Right lobe of liver (tissue), 4 donors: Measurements from ENCODE around the gene HK1.

Source experiments
- CTCF ChIP-seq, 4 donors: fragments of 200-600 bp in 3 of 4; fragments of 450-650 bp in 1 of 4; IDR thresholded peaks; one replicate each; pipeline versions ENCODE4 v1.5.1 to v1.8.0; 2016 to 2022; ENCODE audit warnings: antibody characterized with exemption in 4 of 4, mild to moderate bottlenecking in 2 of 4
- POLR2A ChIP-seq: fragments of 450-650 bp; IDR thresholded peaks from one replicate; pipeline ENCODE4 v1.6.1; 2017; ENCODE audit warnings: antibody characterized with exemption, mild to moderate bottlenecking
- donor health status: DM: no; HTN: no; CAD: no.
- donor health status: DM: no; HTN: no; CAD: no.
- donor health status: DM: no; HTN: yes; CAD: no.

- no peak for TF ChIP-seq CTCF (IDR thresholded peaks at IDR 0.05)
- TF ChIP-seq POLR2A: no peak
Observed at GRCh38 chr10:69303632-69304051, 25.3 kb downstream of the HK1 start.
